Mammary epithelial cell (primary cell): ENCODE results near the gene SLCO6A1.

Source experiments
- CTCF ChIP-seq, 2 donors: IDR thresholded peaks in 1 of 2; conservative IDR thresholded peaks in 1 of 2; 2 replicates each; pipeline ENCODE4 v1.5.1; 2011 to 2012; ENCODE audit warnings: inconsistent platforms in 2 of 2, low read length in 2 of 2, mild to moderate bottlenecking in 2 of 2, control low read depth in 1 of 2, low read depth in 1 of 2; ENCODE audit not compliant: insufficient read depth in 1 of 2; ENCODE audit errors: extremely low read depth in 1 of 2
- EZH2 ChIP-seq: IDR thresholded peaks from 2 replicates; pipeline ENCODE4 v1.6.1; 2012; ENCODE audit warnings: low read length, inconsistent platforms, borderline replicate concordance

DNA sequence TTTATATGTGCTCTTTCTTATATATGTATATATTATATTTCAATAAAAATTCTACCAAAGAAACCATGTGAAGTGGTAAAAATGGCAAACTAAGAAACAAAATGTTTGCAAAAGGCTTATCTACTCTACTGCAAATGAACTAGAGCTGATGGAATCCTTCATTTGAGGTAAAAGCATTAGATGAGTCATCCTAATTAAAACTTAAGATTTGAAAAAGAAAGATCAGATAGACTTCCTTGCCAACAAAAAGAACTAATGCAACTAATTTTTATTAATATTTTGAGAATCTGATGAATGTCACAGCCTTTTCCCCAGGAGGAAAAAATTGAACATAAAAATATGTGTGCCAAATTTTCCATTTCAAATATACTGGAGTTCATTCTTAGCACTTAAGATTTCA is 118.6 kb downstream of the SLCO6A1 start:
- no peak for TF ChIP-seq CTCF (conservative IDR thresholded peaks at IDR 0.05 in 1 of 2, IDR thresholded peaks at IDR 0.05 in 1 of 2; ENCODE audit: extremely low read depth in 1 of 2, insufficient read depth in 1 of 2, low read depth in 1 of 2, low read length in 2 of 2)
- TF ChIP-seq EZH2: no peak
